NCI-H2081 treated with DMSO at 0.1 percent for 48 hours (cell line): ENCODE results near the gene ALOX12B.
"Not testable (repeated sequence)": the region's sequence is repeated elsewhere in the genome, so short reads cannot be mapped to it uniquely, and the experiment has no call there.

Experiments used
- DNase-seq: peaks from one replicate; lab custom pipeline; 2025; lab: John Stamatoyannopoulos, UW

ALOX12B gene

GRCh38 chr17:8064561-8065019 lies 22.9 kb downstream of the ALOX12B start:
- DNase-seq, result no peak

- no peak for DNase-seq
These were observed 23.6 kb downstream of the ALOX12B start for GRCh38 chr17:8063761-8064534.

- no peak for DNase-seq
These were observed 24.6 kb downstream of the ALOX12B start for GRCh38 chr17:8062807-8063483.

- DNase-seq, result no peak
These were observed 25.1 kb downstream of the ALOX12B start for GRCh38 chr17:8062435-8062806.

DNA sequence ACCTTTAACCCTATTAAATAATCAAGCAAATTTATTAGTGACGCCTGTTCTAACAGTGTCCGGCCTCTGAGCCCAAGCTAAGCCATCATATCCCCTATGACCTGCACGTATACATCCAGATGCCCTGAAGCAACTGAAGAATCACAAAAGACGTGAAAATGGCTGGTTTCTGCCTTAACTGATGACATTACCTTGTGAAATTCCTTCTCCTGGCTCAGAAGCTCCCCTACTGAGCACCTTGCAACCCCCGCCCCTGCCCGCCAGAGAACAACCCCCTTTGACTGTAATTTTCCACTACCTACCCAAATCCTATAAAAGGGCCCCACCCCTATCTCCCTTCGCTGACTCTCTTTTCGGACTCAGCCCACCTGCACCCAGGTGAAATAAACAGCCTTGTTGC lies 25.7 kb downstream of the ALOX12B start:
- DNase-seq, result not testable (repeated sequence)

GRCh38 chr17:8060274-8060673 lies 27.2 kb downstream of the ALOX12B start:
- DNase-seq, result no peak

DNA sequence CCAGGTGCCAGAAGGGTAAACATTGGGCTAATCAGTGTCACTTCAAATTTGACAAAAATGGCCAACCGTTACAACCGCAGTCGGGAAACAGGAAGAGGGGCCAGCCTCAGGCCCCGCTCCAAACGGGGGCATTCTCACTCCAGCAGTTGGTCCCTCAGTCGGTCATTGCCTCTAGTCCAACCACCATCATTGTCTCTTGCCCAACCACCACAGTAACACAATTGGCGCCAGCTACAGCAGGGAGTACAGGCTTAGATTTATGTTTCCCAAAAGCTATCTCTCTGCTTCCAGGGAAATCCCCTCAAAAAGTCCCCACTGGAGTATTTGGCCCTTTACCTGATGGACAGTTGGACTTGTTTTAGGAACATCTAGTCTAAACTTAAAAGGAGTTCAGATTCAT lies 28.4 kb downstream of the ALOX12B start:
- peak; percentile 32 for DNase-seq

DNA sequence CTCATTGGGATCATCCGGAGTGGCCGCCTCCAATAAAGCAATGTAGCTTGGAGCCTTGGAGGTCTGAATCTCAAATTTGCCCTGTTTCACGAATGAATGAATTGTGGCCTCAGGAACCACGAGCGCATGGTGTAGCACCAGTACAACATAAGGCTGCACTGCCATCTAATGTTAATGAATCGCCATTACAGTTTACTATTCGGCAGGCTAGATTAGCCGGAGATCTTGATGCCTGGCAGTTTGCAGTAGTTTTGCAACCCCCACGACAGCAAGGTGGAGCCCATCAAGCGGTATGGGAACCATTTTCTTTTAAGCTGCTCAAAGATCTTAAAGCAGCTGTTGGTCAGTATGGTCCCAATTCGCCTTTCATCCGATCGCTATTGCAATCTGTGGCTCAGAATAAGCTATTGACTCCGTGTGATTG lies 29.8 kb downstream of the ALOX12B start:
- peak; percentile 33 for DNase-seq

- no peak for DNase-seq
These were observed 30.4 kb downstream of the ALOX12B start for GRCh38 chr17:8056976-8057625.

DNA sequence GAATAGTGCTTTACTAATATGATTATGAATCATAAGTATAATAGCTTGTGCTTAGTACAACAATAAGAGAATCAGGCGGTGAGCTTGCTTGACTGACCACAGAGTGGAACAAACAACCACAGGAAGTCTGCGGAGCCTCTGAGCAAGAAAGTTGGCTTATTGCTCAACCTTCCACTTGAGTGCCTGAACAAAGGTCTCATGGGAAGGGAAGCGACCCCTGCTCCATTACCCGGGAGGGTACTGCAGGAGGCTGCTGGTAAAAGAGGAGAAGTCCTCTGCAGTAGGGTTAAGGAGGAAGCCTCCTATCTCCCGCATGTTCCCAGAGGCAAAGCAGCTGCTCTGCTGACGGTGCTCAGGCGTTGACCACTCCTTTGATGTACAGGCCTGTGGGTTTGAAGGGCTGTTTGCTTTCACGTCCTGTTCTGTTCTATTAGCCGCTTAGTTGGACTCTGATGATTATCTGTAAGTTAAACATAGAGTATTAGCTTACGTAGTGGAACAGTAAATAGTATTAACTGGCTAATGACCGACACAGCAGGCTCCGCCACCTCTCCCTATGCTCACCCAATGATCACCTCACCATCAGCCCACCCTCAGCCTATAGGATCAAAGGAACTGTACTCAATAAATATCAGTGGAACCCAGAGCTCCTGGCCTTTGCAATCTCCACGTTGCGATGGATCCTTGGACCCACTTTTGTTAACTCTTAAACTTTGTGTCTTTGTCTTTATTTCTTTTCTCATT lies 31.1 kb downstream of the ALOX12B start:
- no peak for DNase-seq

GRCh38 chr17:8055851-8056231 lies 31.7 kb downstream of the ALOX12B start:
- no peak for DNase-seq

DNA sequence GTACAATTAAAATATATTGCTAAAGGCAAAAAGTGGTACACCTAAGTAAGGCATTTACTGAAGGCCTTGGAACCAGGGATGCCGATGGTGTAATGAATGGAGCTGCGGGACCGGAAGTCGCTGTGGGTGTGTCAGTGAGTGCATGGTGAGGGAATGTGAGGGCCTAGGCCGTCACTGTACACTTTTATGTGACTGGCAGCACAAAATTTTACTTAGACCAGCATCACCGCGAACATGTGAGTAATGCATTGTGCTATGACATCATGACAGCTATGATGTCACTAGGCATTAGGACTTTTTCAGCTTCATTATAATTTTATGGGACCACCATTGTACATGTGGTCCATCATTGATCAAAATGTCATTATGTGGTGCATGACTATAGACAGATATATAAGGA lies 33.9 kb downstream of the ALOX12B start:
- DNase-seq, result no peak

- DNase-seq, result no peak
These were observed 35.0 kb downstream of the ALOX12B start for GRCh38 chr17:8052256-8053252.

GRCh38 chr17:8051831-8052230 lies 35.7 kb downstream of the ALOX12B start:
- DNase-seq, result no peak

DNA sequence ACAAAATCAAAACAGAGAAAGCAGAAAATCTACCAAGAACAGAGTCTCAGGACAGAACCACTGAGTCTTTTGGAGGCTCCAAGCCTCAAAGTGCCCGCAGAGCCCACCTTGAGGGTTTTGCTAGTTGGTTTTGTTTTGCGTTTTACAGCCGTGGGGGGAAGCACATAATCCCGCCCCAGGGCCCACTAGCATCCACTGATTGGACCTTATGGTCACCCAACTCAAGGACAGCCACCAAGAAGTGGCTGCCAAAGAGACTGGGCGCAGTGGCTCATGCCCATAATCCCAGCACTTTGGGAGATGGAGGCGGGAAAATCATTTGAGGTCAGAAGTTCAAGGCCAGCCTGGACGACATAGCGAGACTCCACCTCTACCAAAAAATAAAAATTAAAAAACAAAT lies 38.8 kb downstream of the ALOX12B start:
- DNase-seq, result no peak

DNA sequence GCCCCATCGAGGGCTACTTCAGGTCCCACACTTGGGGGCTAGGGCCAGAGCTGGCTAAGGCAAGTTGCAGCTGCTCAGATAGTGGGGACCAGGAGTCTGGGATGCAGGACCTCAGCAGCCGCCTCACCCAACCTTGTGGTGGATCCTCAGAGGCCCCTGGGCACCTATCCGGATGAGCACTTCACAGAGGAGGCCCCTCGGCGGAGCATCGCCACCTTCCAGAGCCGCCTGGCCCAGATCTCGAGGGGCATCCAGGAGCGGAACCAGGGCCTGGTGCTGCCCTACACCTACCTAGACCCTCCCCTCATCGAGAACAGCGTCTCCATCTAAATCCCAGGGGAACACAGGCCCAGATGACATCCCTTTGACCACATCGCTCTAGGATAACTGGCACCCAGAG lies 39.3 kb downstream of the ALOX12B start:
- no peak for DNase-seq

DNA sequence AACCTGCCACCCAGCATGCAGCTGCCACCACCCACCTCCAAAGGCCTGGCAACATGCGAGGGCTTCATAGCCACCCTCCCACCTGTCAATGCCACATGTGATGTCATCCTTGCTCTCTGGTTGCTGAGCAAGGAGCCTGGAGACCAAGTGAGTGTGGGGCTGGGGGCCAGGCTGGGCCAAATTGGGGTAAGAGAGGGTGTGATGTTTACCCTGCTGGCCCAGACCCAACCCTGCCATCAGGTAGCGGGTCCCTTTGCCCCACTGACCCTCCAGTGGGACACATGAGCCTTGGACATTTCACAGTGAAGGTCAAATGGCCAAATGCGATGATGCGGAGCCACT lies 39.8 kb downstream of the ALOX12B start:
- DNase-seq, result no peak

- DNase-seq, result no peak
These were observed 40.4 kb downstream of the ALOX12B start for GRCh38 chr17:8046929-8047768.

- no peak for DNase-seq
These were observed 41.1 kb downstream of the ALOX12B start for GRCh38 chr17:8046306-8046928.
